GM21529 (cell line): ENCODE results near the gene VWCE.

Source experiments
- ATAC-seq: cut with Tn5 transposase; IDR thresholded peaks from one replicate; pipeline ENCODE4 v1.9.1; 2021; ENCODE audit not compliant: unreplicated experiment

Gene VWCE

GRCh38 chr11:61331651-61332050, 36.5 kb upstream of the VWCE start:
- no peak for ATAC-seq

GRCh38 chr11:61329871-61330270, 34.8 kb upstream of the VWCE start:
- no peak for ATAC-seq

GRCh38 chr11:61328351-61328750, 33.2 kb upstream of the VWCE start:
- no peak for ATAC-seq

GRCh38 chr11:61327669-61328071, 32.6 kb upstream of the VWCE start:
- no peak for ATAC-seq

- no peak for ATAC-seq
Measured at GRCh38 chr11:61325649-61326414, 30.7 kb upstream of the VWCE start.

GRCh38 chr11:61315260-61315659, 20.1 kb upstream of the VWCE start:
- ATAC-seq = no peak

GRCh38 chr11:61310749-61311148, 15.6 kb upstream of the VWCE start:
- ATAC-seq = no peak

GRCh38 chr11:61309739-61310138, 14.6 kb upstream of the VWCE start:
- no peak for ATAC-seq

- ATAC-seq = no peak
Measured at GRCh38 chr11:61309141-61309540, 14.0 kb upstream of the VWCE start.

GRCh38 chr11:61307354-61307753, 12.2 kb upstream of the VWCE start:
- ATAC-seq = no peak

- ATAC-seq = no peak
Measured at GRCh38 chr11:61306221-61306620, 11.1 kb upstream of the VWCE start.

GRCh38 chr11:61305417-61305816, 10.3 kb upstream of the VWCE start:
- no peak for ATAC-seq

- ATAC-seq = no peak
Measured at GRCh38 chr11:61303725-61304124, 8.6 kb upstream of the VWCE start.

- ATAC-seq = no peak
Measured at GRCh38 chr11:61302550-61302949, 7.4 kb upstream of the VWCE start.

GRCh38 chr11:61298663-61299244, 3.6 kb upstream of the VWCE start:
- ATAC-seq = no peak

- no peak for ATAC-seq
Measured at GRCh38 chr11:61297746-61298145, 2.6 kb upstream of the VWCE start.

GRCh38 chr11:61297341-61297740, 2.2 kb upstream of the VWCE start:
- no peak for ATAC-seq

- ATAC-seq = no peak
Measured at GRCh38 chr11:61295596-61295926, 445 bp upstream of the VWCE start.

GRCh38 chr11:61293867-61294716, 1.0 kb downstream of the VWCE start:
- peak; percentile 32 for ATAC-seq

- ATAC-seq = no peak
Measured at GRCh38 chr11:61292356-61292755, 2.8 kb downstream of the VWCE start.

GRCh38 chr11:61290905-61291690, 4.0 kb downstream of the VWCE start:
- ATAC-seq = no peak
